Keratinocyte (primary cell): Measurements from ENCODE around the gene YY1AP1.

Experiments used
- CTCF ChIP-seq, 3 experiments: IDR thresholded peaks in 1 of 3; conservative IDR thresholded peaks in 1 of 3; optimal IDR thresholded peaks in 1 of 3; 2 replicates in 2 of 3; 3 replicates in 1 of 3; pipeline versions ENCODE3 to v1.5.1; 2011; ENCODE audit warnings: low read length in 3 of 3, mild to moderate bottlenecking in 3 of 3, moderate library complexity in 2 of 3, control low read depth in 1 of 3, inconsistent platforms in 1 of 3; ENCODE audit not compliant: insufficient read depth in 2 of 3; ENCODE audit errors: extremely low read depth in 1 of 3
- EZH2 ChIP-seq: IDR thresholded peaks from one replicate; pipeline ENCODE4 v1.6.1; 2012; ENCODE audit warnings: inconsistent platforms, mild to moderate bottlenecking, low read length, moderate library complexity

GRCh38 chr1:155646307-155646706 lies 42.3 kb downstream of the YY1AP1 start:
- no peak for TF ChIP-seq CTCF (optimal IDR thresholded peaks at IDR 0.05 in 1 of 3, IDR thresholded peaks at IDR 0.05 in 1 of 3, conservative IDR thresholded peaks at IDR 0.05 in 1 of 3; ENCODE audit: extremely low read depth in 1 of 3, insufficient read depth in 2 of 3, low read length in 3 of 3)
- TF ChIP-seq EZH2, result no peak
